GM12865 (cell line): ENCODE data around the gene TRAF6.

ENCODE experiments used
- DNase-seq: peaks from one replicate; pipeline ENCODE4 v3.0.0; 2010; ENCODE audit warnings: low read depth
- H3K4me3 ChIP-seq: 2 replicates; pipeline ENCODE4 v1.5.1; 2011; ENCODE audit warnings: mild to moderate bottlenecking, low read depth, low read length, control low read depth
- TF ChIP-seq, protein P1 (sequence below): IDR thresholded peaks from 2 replicates; pipeline ENCODE4 v1.5.1; 2011; ENCODE audit warnings: low read length, control low read depth, low read depth, inconsistent platforms; ENCODE audit not compliant: insufficient read depth; ENCODE audit errors: missing control alignments

TRAF6 gene

GRCh38 chr11:36480833-36481232 is 29.2 kb downstream of the TRAF6 start:
- DNase-seq, result no peak
- H3K4me3 ChIP-seq, result no peak overlapping the region
- TF ChIP-seq, protein P1, sequence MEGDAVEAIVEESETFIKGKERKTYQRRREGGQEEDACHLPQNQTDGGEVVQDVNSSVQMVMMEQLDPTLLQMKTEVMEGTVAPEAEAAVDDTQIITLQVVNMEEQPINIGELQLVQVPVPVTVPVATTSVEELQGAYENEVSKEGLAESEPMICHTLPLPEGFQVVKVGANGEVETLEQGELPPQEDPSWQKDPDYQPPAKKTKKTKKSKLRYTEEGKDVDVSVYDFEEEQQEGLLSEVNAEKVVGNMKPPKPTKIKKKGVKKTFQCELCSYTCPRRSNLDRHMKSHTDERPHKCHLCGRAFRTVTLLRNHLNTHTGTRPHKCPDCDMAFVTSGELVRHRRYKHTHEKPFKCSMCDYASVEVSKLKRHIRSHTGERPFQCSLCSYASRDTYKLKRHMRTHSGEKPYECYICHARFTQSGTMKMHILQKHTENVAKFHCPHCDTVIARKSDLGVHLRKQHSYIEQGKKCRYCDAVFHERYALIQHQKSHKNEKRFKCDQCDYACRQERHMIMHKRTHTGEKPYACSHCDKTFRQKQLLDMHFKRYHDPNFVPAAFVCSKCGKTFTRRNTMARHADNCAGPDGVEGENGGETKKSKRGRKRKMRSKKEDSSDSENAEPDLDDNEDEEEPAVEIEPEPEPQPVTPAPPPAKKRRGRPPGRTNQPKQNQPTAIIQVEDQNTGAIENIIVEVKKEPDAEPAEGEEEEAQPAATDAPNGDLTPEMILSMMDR, result no peak

DNA sequence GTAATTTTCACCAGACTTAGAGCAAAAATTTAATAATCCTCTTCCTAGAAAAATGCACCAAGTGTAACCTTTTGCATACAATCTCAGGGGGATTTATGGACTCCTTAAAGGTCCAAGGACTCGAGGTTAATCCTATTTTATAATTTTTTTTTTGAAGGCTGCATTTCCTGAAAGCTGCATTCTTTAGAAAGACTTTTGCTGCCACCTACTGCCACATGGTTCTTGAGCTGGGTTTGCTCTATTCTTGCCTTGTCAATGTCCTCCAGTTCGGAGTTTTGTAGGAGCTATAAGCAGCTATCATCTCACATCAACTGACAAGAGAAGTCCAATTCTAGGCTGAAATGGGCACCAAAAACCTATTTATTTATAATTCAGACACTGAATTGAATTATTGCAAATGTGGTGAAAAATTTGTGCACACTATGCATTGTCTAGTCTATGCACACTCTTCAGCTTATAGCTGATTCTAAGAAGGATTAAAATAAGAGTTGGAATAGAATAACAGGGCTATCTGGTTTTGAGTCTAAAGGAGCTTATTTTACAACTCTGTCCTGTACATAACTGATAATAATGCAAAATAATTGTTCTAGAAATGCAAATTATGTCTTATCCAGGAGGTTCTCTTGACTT is 31.3 kb downstream of the TRAF6 start:
- TF ChIP-seq, protein P1, result peak; percentile 42
- DNase-seq, result peak; percentile 31
- no peak overlapping the region for H3K4me3 ChIP-seq

DNA sequence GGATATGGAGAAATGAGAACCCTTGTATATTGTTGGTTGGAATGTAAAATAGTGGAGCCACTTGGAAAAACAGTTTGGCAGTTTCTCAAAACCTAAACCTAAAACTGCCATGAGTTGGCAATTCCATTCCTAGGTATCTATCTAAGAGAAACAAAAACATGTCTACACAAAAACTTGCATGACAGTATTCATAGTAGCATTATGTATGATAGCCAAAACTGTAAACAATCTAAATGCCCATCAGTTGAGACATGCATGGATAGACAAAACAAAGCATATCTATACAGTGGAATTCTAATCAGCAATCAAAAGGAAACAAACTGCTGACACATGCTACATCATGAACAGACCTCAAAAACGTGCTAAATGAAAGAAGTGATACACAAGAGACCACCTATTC is 34.9 kb downstream of the TRAF6 start:
- no peak overlapping the region for H3K4me3 ChIP-seq
- TF ChIP-seq, protein P1, result no peak
- no peak for DNase-seq

DNA sequence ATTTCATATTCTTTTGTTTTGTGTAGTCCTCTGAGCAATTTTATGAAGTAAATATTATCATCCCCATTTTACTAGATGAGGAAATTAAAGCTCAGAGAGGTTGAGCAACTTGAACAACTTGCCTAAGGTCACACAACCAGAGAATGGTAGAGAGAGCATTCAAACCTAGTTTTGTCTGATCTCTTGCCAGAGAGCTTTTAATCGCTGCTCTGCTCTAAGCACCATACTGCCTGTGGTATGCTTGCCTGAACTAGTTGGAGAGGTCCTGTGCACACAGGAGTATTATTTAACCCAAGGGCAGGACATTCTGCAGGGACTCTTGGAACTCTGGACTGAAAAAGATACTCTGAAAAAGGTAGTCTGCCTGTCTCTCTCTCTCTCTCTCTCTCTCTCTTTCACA is 38.5 kb downstream of the TRAF6 start:
- TF ChIP-seq, protein P1, result no peak
- no peak for DNase-seq
- H3K4me3 ChIP-seq, result no peak overlapping the region

DNA sequence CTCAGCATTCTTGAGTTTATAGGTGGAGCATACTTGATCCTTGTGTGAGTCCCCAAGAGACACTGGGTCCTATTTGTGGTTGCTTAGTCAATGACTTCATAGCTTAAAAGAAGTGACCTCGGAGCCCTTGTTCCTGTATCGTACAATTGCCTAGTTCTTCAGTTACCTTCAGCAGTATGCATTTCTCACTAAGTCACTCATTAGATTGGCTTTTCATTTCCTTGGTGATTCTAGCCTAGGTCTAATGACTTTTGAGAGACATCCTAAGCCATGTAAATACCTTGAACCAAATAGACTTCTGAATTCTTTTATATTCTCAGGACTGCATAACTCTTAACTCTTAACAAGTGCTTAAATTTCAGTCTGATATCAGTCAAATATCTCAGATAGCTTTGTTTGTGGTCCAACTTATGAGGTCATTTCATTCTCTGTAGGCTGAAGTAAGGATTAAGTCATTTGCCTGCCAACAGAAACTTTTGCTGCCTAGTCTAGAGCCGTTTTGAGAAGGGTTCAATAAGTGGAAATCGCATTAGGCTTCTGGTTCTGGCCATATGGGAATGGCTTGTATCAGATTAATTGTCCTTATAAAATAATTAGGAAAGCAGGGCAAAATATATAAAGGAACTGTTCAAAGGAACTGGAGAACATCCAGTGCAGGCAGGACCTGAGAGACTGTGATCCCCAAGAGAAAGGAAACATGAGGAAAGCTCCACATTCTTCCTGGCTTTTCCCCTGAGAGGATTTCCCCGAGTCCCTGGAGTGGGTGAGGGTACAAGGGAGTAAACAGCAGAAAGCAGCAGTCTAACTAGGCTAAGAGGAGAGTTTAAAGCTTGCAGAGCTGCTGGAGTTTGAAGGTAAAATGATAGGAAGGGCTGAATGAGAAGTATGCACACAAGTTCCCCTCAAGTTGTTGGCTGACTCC is 39.9 kb downstream of the TRAF6 start:
- DNase-seq, result no peak
- no peak overlapping the region for H3K4me3 ChIP-seq
- TF ChIP-seq, protein P1, result no peak

- TF ChIP-seq, protein P1, result peak; percentile 16
- no peak for DNase-seq
- H3K4me3 ChIP-seq, result no peak overlapping the region
Measured at GRCh38 chr11:36469063-36469462, 41.0 kb downstream of the TRAF6 start.
